ENCODE measurements around the gene SNED1.

The SNED1 gene

DNA sequence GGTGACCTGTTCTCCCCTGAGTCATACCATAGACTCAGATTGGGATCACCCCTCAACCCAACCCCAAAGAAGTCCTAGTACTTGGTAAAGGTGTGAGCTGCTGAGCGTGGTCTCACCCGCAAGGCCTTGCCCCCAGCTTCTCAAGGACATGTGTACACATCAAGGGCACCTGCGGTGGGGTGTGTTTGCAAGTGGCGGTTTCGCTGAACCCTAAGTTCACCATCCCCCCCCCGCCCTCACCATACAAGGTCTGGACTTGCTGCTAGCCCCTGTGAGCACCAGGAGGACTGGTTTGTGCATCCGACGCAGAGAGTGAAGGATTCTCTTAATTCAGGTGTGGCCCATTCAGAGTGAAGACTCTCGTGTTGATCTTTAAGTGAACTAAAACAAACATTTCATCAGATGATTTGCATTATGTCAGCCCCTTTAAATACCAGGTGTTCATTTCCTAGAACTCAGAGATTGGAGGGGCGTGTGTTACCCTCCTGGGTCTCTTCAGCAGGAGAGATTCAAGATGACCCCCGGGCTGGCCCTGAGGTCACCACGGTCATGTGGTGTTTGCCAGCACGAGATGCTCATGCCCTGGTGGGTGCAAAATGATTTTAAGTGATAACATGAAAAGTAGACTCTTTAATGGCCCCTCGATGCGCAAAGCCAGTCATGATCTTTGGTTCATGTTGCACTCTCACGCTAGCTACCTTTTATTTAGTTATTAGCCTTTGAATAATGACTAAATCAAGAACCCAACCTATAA, 75.8 kb downstream of the SNED1 start:
- no peak for DNase-seq
- Histone ChIP-seq H3K4me3 (ENCODE audit: insufficient read depth, low read depth, low read length, poor library complexity, severe bottlenecking) (no peak overlapping the region), H3K27me3 (replicated peaks; ENCODE audit: control insufficient read depth, insufficient read depth, low read length, poor library complexity, severe bottlenecking) (no peaks in the 10 kb centered on the region), H3K36me3 (ENCODE audit: control insufficient read depth, insufficient read depth, low read length) (peaks cover 19% of the 10 kb centered on the region), H3K4me1 (ENCODE audit: control insufficient read depth, insufficient read depth, low read length, poor library complexity, severe bottlenecking) (no peaks in the 10 kb centered on the region), H3K9me3 (ENCODE audit: control insufficient read depth, low read length) (no peaks in the 10 kb centered on the region), H3K27ac (ENCODE audit: insufficient read depth, low read length, poor library complexity, severe bottlenecking) (no peak overlapping the region)

DNA sequence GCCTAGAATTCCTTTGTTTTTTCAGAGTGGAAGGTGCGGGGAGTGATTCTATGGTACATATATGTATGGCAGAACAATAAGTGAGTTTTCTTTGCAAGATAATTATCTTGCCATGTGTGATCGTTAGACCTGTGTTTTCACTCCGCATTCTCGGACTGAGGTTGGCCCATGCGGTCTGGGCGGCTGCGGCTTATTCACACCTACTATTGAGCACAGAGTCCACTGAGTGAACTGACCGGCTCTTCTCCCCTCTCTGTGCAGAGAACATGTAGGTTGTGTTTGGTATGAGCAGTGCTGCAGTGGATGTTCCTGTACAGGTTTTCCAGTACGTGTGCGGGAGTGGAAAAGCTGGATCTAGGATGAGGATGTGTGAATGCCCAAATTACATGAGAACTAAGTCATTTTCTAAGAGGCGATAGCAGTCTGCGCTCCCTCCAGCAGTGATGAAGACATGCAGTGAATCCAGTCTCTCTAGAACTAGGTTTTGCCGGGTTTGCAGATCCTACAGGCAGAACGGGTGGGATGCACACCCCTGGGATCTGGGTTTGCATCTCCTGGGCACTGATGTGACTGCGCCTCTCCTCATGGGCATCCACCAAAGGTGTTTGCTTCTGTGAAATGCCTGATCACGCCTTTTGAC, 76.6 kb downstream of the SNED1 start:
- H3K4me3 ChIP-seq (ENCODE audit: insufficient read depth, low read depth, low read length, poor library complexity, severe bottlenecking): no peak overlapping the region

GRCh38 chr2:241080405-241081189, 82.2 kb downstream of the SNED1 start:
- no peak for DNase-seq
- Histone ChIP-seq H3K4me3 (ENCODE audit: insufficient read depth, low read depth, low read length, poor library complexity, severe bottlenecking) (no peak overlapping the region), H3K27ac (ENCODE audit: insufficient read depth, low read length, poor library complexity, severe bottlenecking) (no peak overlapping the region), H3K9me3 (ENCODE audit: control insufficient read depth, low read length) (no peaks in the 10 kb centered on the region), H3K4me1 (ENCODE audit: control insufficient read depth, insufficient read depth, low read length, poor library complexity, severe bottlenecking) (peaks cover 7% of the 10 kb centered on the region), H3K36me3 (ENCODE audit: control insufficient read depth, insufficient read depth, low read length) (peaks cover 8% of the 10 kb centered on the region), H3K27me3 (replicated peaks; ENCODE audit: control insufficient read depth, insufficient read depth, low read length, poor library complexity, severe bottlenecking) (no peaks in the 10 kb centered on the region)

More for the DNA sequence above, 76.6 kb downstream of the SNED1 start:
- H3K9me3 ChIP-seq (ENCODE audit: control insufficient read depth, low read length): no peaks in the 10 kb centered on the region
- no peaks in the 10 kb centered on the region for H3K27me3 ChIP-seq (replicated peaks; ENCODE audit: control insufficient read depth, insufficient read depth, low read length, poor library complexity, severe bottlenecking)
- no peak for DNase-seq
- H3K4me1 ChIP-seq (ENCODE audit: control insufficient read depth, insufficient read depth, low read length, poor library complexity, severe bottlenecking): no peaks in the 10 kb centered on the region
- peaks cover 19% of the 10 kb centered on the region for H3K36me3 ChIP-seq (ENCODE audit: control insufficient read depth, insufficient read depth, low read length)
- no peak overlapping the region for H3K27ac ChIP-seq (ENCODE audit: insufficient read depth, low read length, poor library complexity, severe bottlenecking)

DNA sequence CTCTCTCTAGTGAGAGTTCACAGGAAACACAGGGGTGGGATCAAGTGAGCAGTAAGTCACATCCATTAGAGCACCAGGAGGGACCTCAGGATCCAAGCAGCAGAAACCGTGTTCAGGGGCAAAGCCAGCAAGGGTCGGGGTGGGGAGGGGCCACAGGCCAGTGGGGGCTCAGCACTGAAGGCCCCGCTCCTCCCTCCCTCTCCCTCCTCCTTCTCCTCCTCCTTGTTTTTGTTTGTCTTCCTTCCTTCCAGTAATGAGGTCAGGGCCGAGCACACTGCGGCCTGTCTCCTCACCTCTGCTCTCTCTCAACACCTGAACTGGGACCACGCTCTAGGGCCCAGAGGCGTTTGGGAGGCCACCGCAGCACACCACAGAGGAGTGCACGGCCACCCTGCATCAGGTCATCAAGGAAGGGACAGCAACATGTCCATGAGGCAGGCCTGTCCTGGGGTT, 82.8 kb downstream of the SNED1 start:
- Histone ChIP-seq H3K9me3 (ENCODE audit: control insufficient read depth, low read length) (no peaks in the 10 kb centered on the region), H3K4me1 (ENCODE audit: control insufficient read depth, insufficient read depth, low read length, poor library complexity, severe bottlenecking) (peaks cover 7% of the 10 kb centered on the region), H3K27me3 (replicated peaks; ENCODE audit: control insufficient read depth, insufficient read depth, low read length, poor library complexity, severe bottlenecking) (no peaks in the 10 kb centered on the region), H3K4me3 (ENCODE audit: insufficient read depth, low read depth, low read length, poor library complexity, severe bottlenecking) (no peak overlapping the region), H3K27ac (ENCODE audit: insufficient read depth, low read length, poor library complexity, severe bottlenecking) (no peak overlapping the region), H3K36me3 (ENCODE audit: control insufficient read depth, insufficient read depth, low read length) (peaks cover 5% of the 10 kb centered on the region)
- no peak for DNase-seq

GRCh38 chr2:241081643-241082340, 83.4 kb downstream of the SNED1 start:
- Histone ChIP-seq H3K36me3 (ENCODE audit: control insufficient read depth, insufficient read depth, low read length) (peaks cover 10% of the 10 kb centered on the region), H3K27me3 (replicated peaks; ENCODE audit: control insufficient read depth, insufficient read depth, low read length, poor library complexity, severe bottlenecking) (no peaks in the 10 kb centered on the region), H3K4me1 (ENCODE audit: control insufficient read depth, insufficient read depth, low read length, poor library complexity, severe bottlenecking) (peaks cover 7% of the 10 kb centered on the region), H3K27ac (ENCODE audit: insufficient read depth, low read length, poor library complexity, severe bottlenecking) (no peak overlapping the region), H3K9me3 (ENCODE audit: control insufficient read depth, low read length) (no peaks in the 10 kb centered on the region), H3K4me3 (ENCODE audit: insufficient read depth, low read depth, low read length, poor library complexity, severe bottlenecking) (no peak overlapping the region)
- no peak for DNase-seq

GRCh38 chr2:241082341-241083090, 84.1 kb downstream of the SNED1 start:
- Histone ChIP-seq H3K9me3 (ENCODE audit: control insufficient read depth, low read length) (no peaks in the 10 kb centered on the region), H3K4me1 (ENCODE audit: control insufficient read depth, insufficient read depth, low read length, poor library complexity, severe bottlenecking) (peaks cover 7% of the 10 kb centered on the region), H3K27me3 (replicated peaks; ENCODE audit: control insufficient read depth, insufficient read depth, low read length, poor library complexity, severe bottlenecking) (no peaks in the 10 kb centered on the region), H3K4me3 (ENCODE audit: insufficient read depth, low read depth, low read length, poor library complexity, severe bottlenecking) (no peak overlapping the region), H3K27ac (ENCODE audit: insufficient read depth, low read length, poor library complexity, severe bottlenecking) (no peak overlapping the region), H3K36me3 (ENCODE audit: control insufficient read depth, insufficient read depth, low read length) (peaks cover 17% of the 10 kb centered on the region)
- DNase-seq: no peak

DNA sequence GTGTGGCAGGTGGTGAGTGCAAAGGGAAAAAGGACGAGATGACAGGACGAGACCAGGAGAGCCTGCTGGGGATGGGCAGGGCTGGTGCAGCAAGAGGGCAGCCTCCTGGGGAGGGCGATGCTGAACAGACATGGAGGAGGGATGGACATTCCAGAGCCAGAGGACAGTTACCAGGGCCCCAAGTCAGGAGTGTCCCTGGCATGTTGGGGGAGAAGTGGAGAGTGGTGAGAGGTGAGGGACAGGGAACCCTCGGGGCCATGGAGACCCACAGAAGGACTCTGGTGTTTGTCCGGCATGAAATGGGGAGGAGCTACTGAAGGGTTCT, 84.6 kb downstream of the SNED1 start:
- Histone ChIP-seq H3K36me3 (ENCODE audit: control insufficient read depth, insufficient read depth, low read length) (peaks cover 22% of the 10 kb centered on the region), H3K27me3 (replicated peaks; ENCODE audit: control insufficient read depth, insufficient read depth, low read length, poor library complexity, severe bottlenecking) (no peaks in the 10 kb centered on the region), H3K4me3 (ENCODE audit: insufficient read depth, low read depth, low read length, poor library complexity, severe bottlenecking) (no peak overlapping the region), H3K27ac (ENCODE audit: insufficient read depth, low read length, poor library complexity, severe bottlenecking) (no peak overlapping the region), H3K9me3 (ENCODE audit: control insufficient read depth, low read length) (no peaks in the 10 kb centered on the region), H3K4me1 (ENCODE audit: control insufficient read depth, insufficient read depth, low read length, poor library complexity, severe bottlenecking) (peaks cover 7% of the 10 kb centered on the region)
- no peak for DNase-seq

GRCh38 chr2:241084856-241085444, 86.5 kb downstream of the SNED1 start:
- Histone ChIP-seq H3K36me3 (ENCODE audit: control insufficient read depth, insufficient read depth, low read length) (peaks cover 41% of the 10 kb centered on the region), H3K9me3 (ENCODE audit: control insufficient read depth, low read length) (no peaks in the 10 kb centered on the region), H3K4me3 (ENCODE audit: insufficient read depth, low read depth, low read length, poor library complexity, severe bottlenecking) (no peak overlapping the region), H3K4me1 (ENCODE audit: control insufficient read depth, insufficient read depth, low read length, poor library complexity, severe bottlenecking) (peaks cover 7% of the 10 kb centered on the region), H3K27me3 (replicated peaks; ENCODE audit: control insufficient read depth, insufficient read depth, low read length, poor library complexity, severe bottlenecking) (no peaks in the 10 kb centered on the region), H3K27ac (ENCODE audit: insufficient read depth, low read length, poor library complexity, severe bottlenecking) (no peak overlapping the region)
- DNase-seq: no peak

Measured in effector memory CD4-positive, alpha-beta T cell (primary cell).